OCI-LY7 (cell line): ENCODE data around the gene DAB2IP.

ENCODE experiments used
- CTCF ChIP-seq: fragments of 200-600 bp; sonication (generic); conservative IDR thresholded peaks from 2 replicates; pipeline ENCODE4 v1.5.1; 2014; ENCODE audit warnings: mild to moderate bottlenecking, antibody characterized with exemption, low read length, moderate library complexity, mixed read lengths
- EZH2phosphoT487 ChIP-seq: fragments of 200-600 bp; sonication (generic); IDR thresholded peaks from 2 replicates; pipeline ENCODE4 v1.6.1; 2018; ENCODE audit warnings: low read depth, borderline replicate concordance, mild to moderate bottlenecking, mixed run types, antibody characterized with exemption, low read length, moderate library complexity, mixed read lengths

- TF ChIP-seq CTCF (no peak), EZH2phosphoT487 (no peak)
These were observed 73.8 kb downstream of the DAB2IP start for GRCh38 chr9:121725008-121725775.
